Neural cell (in vitro differentiated cells): Measurements from ENCODE around the gene MRPL43. TPM values are rescaled to one million over a fixed set of nuclear protein-coding genes. Genes with fewer than 3 reads are reported as not detected.

Experiments
- H2AFZ ChIP-seq: fragments of 200-600, 300-800 bp; sonication (generic), shearing (Covaris generic); 2 replicates; pipeline ENCODE4 v1.6.0; 2014; ENCODE audit warnings: low read depth, mild to moderate bottlenecking, antibody characterized with exemption, low read length, moderate library complexity
- H3F3A ChIP-seq: fragments of 200-600 bp; shearing (Covaris generic); 2 replicates; pipeline ENCODE4 v1.6.1; 2016; ENCODE audit warnings: mild to moderate bottlenecking, moderate library complexity, mixed read lengths, antibody characterized with exemption, low read length; ENCODE audit not compliant: insufficient read depth, poor library complexity, severe bottlenecking
- H3K27ac ChIP-seq: fragments of 200-600, 300-800 bp; sonication (generic), shearing (Covaris generic); 2 replicates; pipeline ENCODE4 v1.5.1; 2014; ENCODE audit warnings: mild to moderate bottlenecking, low read length, moderate library complexity
- H3K27me3 ChIP-seq: fragments of 300-800, 200-600 bp; sonication (generic), shearing (Covaris generic); 2 replicates; pipeline ENCODE4 v1.6.0; 2014; ENCODE audit warnings: mild to moderate bottlenecking, low read depth, low read length, moderate library complexity; ENCODE audit not compliant: insufficient read depth
- H3K36me3 ChIP-seq: fragments of 300-800, 200-600 bp; sonication (generic), shearing (Covaris generic); 2 replicates; pipeline ENCODE4 v1.5.1; 2014; ENCODE audit warnings: mild to moderate bottlenecking, antibody characterized with exemption, low read length, moderate library complexity; ENCODE audit not compliant: insufficient read depth
- H3K4me2 ChIP-seq: fragments of 300-800, 200-600 bp; sonication (generic), shearing (Covaris generic); 2 replicates; pipeline ENCODE4 v1.6.0; 2014; ENCODE audit warnings: mild to moderate bottlenecking, low read length
- H3K4me3 ChIP-seq: fragments of 300-800, 200-600 bp; sonication (generic), shearing (Covaris generic); 2 replicates; pipeline ENCODE4 v1.5.1; 2014; ENCODE audit warnings: mild to moderate bottlenecking, low read length, moderate library complexity
- H3K79me2 ChIP-seq: fragments of 200-600 bp; shearing (Covaris generic); replicated peaks from 2 replicates; pipeline ENCODE4 v1.6.0; 2014; ENCODE audit warnings: mild to moderate bottlenecking, low read length, moderate library complexity; ENCODE audit not compliant: insufficient read depth
- H3K9ac ChIP-seq: fragments of 300-800, 200-600 bp; sonication (generic), shearing (Covaris generic); 2 replicates; pipeline ENCODE4 v1.6.1; 2016; ENCODE audit warnings: mild to moderate bottlenecking, low read length, mixed read lengths
- H3K9me2 ChIP-seq: fragments of 200-600 bp; shearing (Covaris generic); 2 replicates; pipeline ENCODE4 v1.6.1; 2016; ENCODE audit warnings: mild to moderate bottlenecking, low read length, mixed read lengths; ENCODE audit not compliant: insufficient read depth
- H3K9me3 ChIP-seq: fragments of 200-600, 300-800 bp; sonication (generic), shearing (Covaris generic); 2 replicates; pipeline ENCODE4 v1.6.1; 2016; ENCODE audit warnings: mild to moderate bottlenecking, mixed run types, low read length, moderate library complexity, mixed read lengths
- H4K20me1 ChIP-seq: fragments of 200-600 bp; shearing (Covaris generic); 2 replicates; pipeline ENCODE4 v1.6.1; 2016; ENCODE audit warnings: mild to moderate bottlenecking, mixed run types; ENCODE audit not compliant: insufficient read depth
- CTCF ChIP-seq: fragments of 450-650 bp; IDR thresholded peaks from 2 replicates; pipeline ENCODE4 v1.5.1; 2014; ENCODE audit warnings: antibody characterized with exemption, mild to moderate bottlenecking, moderate library complexity; ENCODE audit not compliant: poor library complexity, severe bottlenecking
- EP300 ChIP-seq: fragments of 450-650 bp; conservative IDR thresholded peaks from 2 replicates; pipeline ENCODE4 v1.6.1; 2014; ENCODE audit warnings: antibody characterized with exemption, mild to moderate bottlenecking, moderate library complexity; ENCODE audit not compliant: poor library complexity, severe bottlenecking
- EZH2 ChIP-seq: fragments of 200-600, 300-800 bp; shearing (Covaris generic), sonication (generic); IDR thresholded peaks from 2 replicates; pipeline ENCODE4 v1.6.1; 2014; ENCODE audit warnings: antibody characterized with exemption, low read length, borderline replicate concordance, mild to moderate bottlenecking; ENCODE audit not compliant: insufficient read depth, poor library complexity, severe bottlenecking
- MXI1 ChIP-seq: fragments of 450-650 bp; conservative IDR thresholded peaks from 2 replicates; pipeline ENCODE4 v1.6.1; 2014; ENCODE audit warnings: antibody characterized with exemption, mild to moderate bottlenecking; ENCODE audit not compliant: poor library complexity, severe bottlenecking
- POLR2AphosphoS5 ChIP-seq: IDR thresholded peaks from 2 replicates; pipeline ENCODE4 v1.6.1; 2012
- RAD21 ChIP-seq: fragments of 450-650 bp; conservative IDR thresholded peaks from 2 replicates; pipeline ENCODE4 v1.6.1; 2014; ENCODE audit warnings: antibody characterized with exemption, mild to moderate bottlenecking, moderate library complexity
- SMC3 ChIP-seq: fragments of 450-650 bp; conservative IDR thresholded peaks from 2 replicates; pipeline ENCODE4 v1.6.1; 2014; ENCODE audit warnings: antibody characterized with exemption, mild to moderate bottlenecking, moderate library complexity; ENCODE audit not compliant: poor library complexity
- TAF1 ChIP-seq: IDR thresholded peaks from 2 replicates; pipeline ENCODE4 v1.6.1; 2012; ENCODE audit warnings: low read depth
- polyA plus RNA-seq: library from polyadenylated mRNA; depleted of rRNA; stranded (reverse); fragments of >200 nt; gene quantifications from 2 replicates; pipeline ENCODE4 v1.2.3, GENCODE V29; 2014
- TF ChIP-seq, protein P1 (sequence below): IDR thresholded peaks from 2 replicates; pipeline ENCODE4 v1.6.1; 2012; ENCODE audit warnings: borderline replicate concordance

Gene MRPL43
- polyA plus RNA-seq, 1 donor from 2014 or later: 121 TPM

GRCh38 chr10:101019440-101019703, 32.1 kb upstream of the MRPL43 start:
- Histone ChIP-seq H2AFZ (no peak overlapping the region), H3K9me2 (no peaks in the 10 kb centered on the region), H3K9ac (no peak overlapping the region), H3F3A (no peaks in the 10 kb centered on the region), H3K4me3 (no peak overlapping the region), H3K27me3 (peaks cover 55% of the 10 kb centered on the region), H3K36me3 (no peaks in the 10 kb centered on the region), H3K27ac (no peak overlapping the region), H3K79me2 (no peaks in the 10 kb centered on the region), H4K20me1 (no peaks in the 10 kb centered on the region), H3K9me3 (no peaks in the 10 kb centered on the region), H3K4me2 (no peak overlapping the region)
- TF ChIP-seq CTCF (no peak), EZH2 (no peak), MXI1 (no peak), EP300 (no peak), SMC3 (no peak), POLR2AphosphoS5 (no peak), TAF1 (no peak)
- TF ChIP-seq, protein P1, sequence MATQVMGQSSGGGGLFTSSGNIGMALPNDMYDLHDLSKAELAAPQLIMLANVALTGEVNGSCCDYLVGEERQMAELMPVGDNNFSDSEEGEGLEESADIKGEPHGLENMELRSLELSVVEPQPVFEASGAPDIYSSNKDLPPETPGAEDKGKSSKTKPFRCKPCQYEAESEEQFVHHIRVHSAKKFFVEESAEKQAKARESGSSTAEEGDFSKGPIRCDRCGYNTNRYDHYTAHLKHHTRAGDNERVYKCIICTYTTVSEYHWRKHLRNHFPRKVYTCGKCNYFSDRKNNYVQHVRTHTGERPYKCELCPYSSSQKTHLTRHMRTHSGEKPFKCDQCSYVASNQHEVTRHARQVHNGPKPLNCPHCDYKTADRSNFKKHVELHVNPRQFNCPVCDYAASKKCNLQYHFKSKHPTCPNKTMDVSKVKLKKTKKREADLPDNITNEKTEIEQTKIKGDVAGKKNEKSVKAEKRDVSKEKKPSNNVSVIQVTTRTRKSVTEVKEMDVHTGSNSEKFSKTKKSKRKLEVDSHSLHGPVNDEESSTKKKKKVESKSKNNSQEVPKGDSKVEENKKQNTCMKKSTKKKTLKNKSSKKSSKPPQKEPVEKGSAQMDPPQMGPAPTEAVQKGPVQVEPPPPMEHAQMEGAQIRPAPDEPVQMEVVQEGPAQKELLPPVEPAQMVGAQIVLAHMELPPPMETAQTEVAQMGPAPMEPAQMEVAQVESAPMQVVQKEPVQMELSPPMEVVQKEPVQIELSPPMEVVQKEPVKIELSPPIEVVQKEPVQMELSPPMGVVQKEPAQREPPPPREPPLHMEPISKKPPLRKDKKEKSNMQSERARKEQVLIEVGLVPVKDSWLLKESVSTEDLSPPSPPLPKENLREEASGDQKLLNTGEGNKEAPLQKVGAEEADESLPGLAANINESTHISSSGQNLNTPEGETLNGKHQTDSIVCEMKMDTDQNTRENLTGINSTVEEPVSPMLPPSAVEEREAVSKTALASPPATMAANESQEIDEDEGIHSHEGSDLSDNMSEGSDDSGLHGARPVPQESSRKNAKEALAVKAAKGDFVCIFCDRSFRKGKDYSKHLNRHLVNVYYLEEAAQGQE: no peak

DNA sequence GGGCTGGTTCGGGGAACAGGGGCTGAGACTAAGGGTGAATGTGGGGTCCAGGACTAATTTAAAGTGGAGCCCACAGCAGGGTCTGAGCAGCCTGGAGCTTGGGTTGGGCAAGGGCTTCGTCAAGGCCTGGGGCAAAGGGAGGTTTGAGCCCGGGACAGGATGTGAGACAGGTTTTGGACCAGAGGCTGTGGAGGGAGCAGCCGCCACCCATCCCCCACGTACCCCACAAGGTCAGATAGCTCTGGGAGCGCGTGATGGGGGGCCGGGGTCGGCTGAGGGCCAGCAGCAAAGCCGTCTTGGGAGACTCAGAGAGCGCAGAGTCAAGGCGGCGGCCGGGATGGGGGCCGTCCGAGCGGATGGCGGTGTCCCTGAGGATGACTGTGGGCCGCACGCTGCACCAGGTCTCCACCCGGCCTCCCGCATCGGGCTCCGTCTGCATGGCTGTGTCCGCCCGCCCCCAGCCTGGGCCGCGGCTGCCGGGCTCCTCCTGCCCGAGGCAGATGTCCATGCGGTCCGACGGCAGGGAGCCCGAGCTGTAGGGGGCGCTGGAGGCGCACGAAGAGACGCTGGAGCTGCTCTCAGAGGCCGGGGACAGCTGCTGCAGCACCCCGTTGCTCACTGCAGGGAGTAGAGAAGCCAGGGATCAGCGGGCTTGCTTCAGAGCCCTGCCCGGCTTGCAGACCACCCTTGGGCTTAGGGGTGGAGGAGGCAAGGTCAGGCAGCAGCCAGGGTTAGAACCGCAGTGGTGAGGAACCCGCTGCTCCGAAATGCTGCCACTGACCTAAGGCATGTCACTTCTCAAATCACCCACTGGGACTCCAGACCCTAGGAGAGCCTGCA, 31.5 kb upstream of the MRPL43 start:
- H2AFZ ChIP-seq: no peak overlapping the region
- no peaks in the 10 kb centered on the region for H3K9me2 ChIP-seq
- no peaks in the 10 kb centered on the region for H3F3A ChIP-seq
- no peaks in the 10 kb centered on the region for H3K36me3 ChIP-seq
- H3K27me3 ChIP-seq: peaks cover 55% of the 10 kb centered on the region
- H3K9me3 ChIP-seq: no peaks in the 10 kb centered on the region
- no peaks in the 10 kb centered on the region for H4K20me1 ChIP-seq
- no peak overlapping the region for H3K4me2 ChIP-seq
- TF ChIP-seq CTCF (peak; percentile 60), EP300 (no peak), RAD21 (peak; percentile 35), POLR2AphosphoS5 (no peak), TAF1 (no peak), SMC3 (no peak), EZH2 (no peak), MXI1 (no peak)
- TF ChIP-seq, protein P1: no peak
- H3K27ac ChIP-seq: no peak overlapping the region
- H3K79me2 ChIP-seq: no peaks in the 10 kb centered on the region
- H3K9ac ChIP-seq: no peak overlapping the region
- H3K4me3 ChIP-seq: no peak overlapping the region
